Measurements from ENCODE around the gene RBBP9.
A peak's percentile ranks its signal among the peaks of the same experiment; 100 is the strongest.

RBBP9 gene

DNA sequence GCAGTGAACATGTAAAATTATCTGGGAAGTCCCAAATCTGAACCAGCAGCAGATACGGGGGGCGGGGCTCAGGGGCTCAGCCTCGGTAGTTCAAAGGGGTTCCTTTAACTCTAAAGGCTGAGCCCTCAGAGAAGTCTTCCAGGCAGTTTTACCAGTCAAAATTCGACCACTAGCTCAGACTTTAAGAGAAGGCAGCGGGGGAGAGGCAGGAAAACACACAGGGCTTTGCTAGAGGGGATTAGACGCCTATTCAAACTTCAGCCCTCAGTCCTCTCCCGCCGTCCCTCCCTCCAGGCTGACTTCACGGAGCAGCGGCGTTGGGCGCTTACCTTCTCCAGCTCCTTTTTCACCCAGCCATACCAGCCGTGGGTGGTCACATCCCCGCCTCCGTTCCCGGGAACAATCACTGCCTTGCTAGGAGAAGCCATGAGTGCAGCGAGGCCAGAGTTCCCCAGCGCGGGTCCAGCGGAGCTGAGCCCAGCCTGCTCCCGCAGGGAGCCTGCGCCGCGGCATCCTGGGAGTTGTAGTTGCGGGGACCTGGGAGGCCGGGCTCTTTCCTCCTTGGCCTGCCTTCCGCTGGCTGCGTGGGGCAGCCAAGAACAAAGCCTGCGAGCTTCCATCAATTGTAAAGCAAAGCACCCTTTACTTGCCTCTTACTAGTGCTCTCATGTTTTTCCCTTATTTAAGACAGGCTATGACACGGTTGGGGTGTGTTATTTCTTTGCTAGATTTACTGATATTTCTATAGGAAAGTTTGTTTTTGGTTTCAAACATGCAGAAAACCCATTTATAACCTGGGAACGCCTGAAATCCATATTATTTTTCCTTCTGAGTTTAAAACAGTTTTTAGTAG, at the start of gene RBBP9 (continued):
- TF ChIP-seq, protein P1, sequence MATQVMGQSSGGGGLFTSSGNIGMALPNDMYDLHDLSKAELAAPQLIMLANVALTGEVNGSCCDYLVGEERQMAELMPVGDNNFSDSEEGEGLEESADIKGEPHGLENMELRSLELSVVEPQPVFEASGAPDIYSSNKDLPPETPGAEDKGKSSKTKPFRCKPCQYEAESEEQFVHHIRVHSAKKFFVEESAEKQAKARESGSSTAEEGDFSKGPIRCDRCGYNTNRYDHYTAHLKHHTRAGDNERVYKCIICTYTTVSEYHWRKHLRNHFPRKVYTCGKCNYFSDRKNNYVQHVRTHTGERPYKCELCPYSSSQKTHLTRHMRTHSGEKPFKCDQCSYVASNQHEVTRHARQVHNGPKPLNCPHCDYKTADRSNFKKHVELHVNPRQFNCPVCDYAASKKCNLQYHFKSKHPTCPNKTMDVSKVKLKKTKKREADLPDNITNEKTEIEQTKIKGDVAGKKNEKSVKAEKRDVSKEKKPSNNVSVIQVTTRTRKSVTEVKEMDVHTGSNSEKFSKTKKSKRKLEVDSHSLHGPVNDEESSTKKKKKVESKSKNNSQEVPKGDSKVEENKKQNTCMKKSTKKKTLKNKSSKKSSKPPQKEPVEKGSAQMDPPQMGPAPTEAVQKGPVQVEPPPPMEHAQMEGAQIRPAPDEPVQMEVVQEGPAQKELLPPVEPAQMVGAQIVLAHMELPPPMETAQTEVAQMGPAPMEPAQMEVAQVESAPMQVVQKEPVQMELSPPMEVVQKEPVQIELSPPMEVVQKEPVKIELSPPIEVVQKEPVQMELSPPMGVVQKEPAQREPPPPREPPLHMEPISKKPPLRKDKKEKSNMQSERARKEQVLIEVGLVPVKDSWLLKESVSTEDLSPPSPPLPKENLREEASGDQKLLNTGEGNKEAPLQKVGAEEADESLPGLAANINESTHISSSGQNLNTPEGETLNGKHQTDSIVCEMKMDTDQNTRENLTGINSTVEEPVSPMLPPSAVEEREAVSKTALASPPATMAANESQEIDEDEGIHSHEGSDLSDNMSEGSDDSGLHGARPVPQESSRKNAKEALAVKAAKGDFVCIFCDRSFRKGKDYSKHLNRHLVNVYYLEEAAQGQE (tag by site-specific recombination; IDR thresholded peaks at IDR 0.05): no peak
- TF ChIP-seq ZNF48 (tag by site-specific recombination; IDR thresholded peaks at IDR 0.05) (no peak), ZNF624 (tag by site-specific recombination; IDR thresholded peaks at IDR 0.05) (no peak), OVOL3 (tag by site-specific recombination; IDR thresholded peaks at IDR 0.05) (peak; percentile 48; the same call in 1 of the 2 replicates), ZNF692 (tag by site-specific recombination; IDR thresholded peaks at IDR 0.05) (peak; percentile 63), KLF8 (tag by site-specific recombination; IDR thresholded peaks at IDR 0.05) (peak; percentile 77), ZNF561 (tag by site-specific recombination; IDR thresholded peaks at IDR 0.05; ENCODE audit: borderline replicate concordance) (peak; percentile 70; the same call in 1 of the 2 replicates)

GRCh38 chr20:18545566-18545965, 48.5 kb upstream of the RBBP9 start:
- H3K4me1 ChIP-seq (ENCODE audit: control insufficient read depth, insufficient read depth, low read length): no peaks in the 10 kb centered on the region
- peaks cover 21 to 87% of the 10 kb centered on the region in 2 experiments for H3K36me3 ChIP-seq (ENCODE audit: control insufficient read depth in 2 of 2, insufficient read depth in 1 of 2, low read length in 2 of 2)
- no peaks in the 10 kb centered on the region for H3K9me3 ChIP-seq (ENCODE audit: control insufficient read depth, insufficient read depth, low read depth, low read length)
- H3K27ac ChIP-seq (ENCODE audit: extremely low read depth, low read depth, low read length): no peak overlapping the region
- TF ChIP-seq ZFP41 (tag by site-specific recombination; IDR thresholded peaks at IDR 0.05; ENCODE audit: borderline replicate concordance): no peak
- TF ChIP-seq BCL6B (tag by site-specific recombination; IDR thresholded peaks at IDR 0.05): no peak
- no peak for TF ChIP-seq ZNF449 (tag by site-specific recombination; IDR thresholded peaks at IDR 0.05)
- TF ChIP-seq ZNF184 (tag by site-specific recombination; IDR thresholded peaks at IDR 0.05): no peak
- TF ChIP-seq ZNF426 (tag by site-specific recombination; IDR thresholded peaks at IDR 0.05): no peak
- TF ChIP-seq ZNF292 (tag by site-specific recombination; IDR thresholded peaks at IDR 0.05; ENCODE audit: borderline replicate concordance, low read depth): no peak
- no peak for TF ChIP-seq KLF1 (tag by site-specific recombination; IDR thresholded peaks at IDR 0.05)
- TF ChIP-seq ZNF791 (tag by site-specific recombination; IDR thresholded peaks at IDR 0.05): no peak
- no peak for TF ChIP-seq ZNF843 (tag by site-specific recombination; IDR thresholded peaks at IDR 0.05)
- no peak for TF ChIP-seq YY2 (tag by site-specific recombination; IDR thresholded peaks at IDR 0.05)
- POLR2A ChIA-PET: no interaction called here
- H3K4me3 ChIP-seq (ENCODE audit: low read depth, low read length): no peak overlapping the region
- CTCF ChIA-PET: no interaction called here
